ENCODE measurements around the gene GNAS.

Gene GNAS

DNA sequence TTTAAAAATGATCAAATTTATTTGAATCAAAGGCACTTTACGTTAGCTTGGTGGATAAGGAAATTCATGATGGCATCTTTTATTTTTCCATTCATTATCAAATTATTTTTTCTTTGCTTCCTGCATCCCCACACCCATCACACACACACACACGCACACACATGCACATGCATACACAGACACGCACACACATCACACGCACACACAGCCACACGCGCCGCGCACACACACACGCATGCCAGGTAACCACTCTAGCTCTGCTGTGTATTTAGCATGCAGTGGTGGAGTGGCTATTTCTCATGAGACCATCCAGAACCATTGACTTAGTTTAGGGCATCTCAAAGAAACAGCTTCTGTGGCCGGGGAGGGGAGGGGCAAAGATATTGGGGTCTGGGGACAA lies 47.0 kb downstream of the GNAS start:
- no peak for DNase-seq

DNA sequence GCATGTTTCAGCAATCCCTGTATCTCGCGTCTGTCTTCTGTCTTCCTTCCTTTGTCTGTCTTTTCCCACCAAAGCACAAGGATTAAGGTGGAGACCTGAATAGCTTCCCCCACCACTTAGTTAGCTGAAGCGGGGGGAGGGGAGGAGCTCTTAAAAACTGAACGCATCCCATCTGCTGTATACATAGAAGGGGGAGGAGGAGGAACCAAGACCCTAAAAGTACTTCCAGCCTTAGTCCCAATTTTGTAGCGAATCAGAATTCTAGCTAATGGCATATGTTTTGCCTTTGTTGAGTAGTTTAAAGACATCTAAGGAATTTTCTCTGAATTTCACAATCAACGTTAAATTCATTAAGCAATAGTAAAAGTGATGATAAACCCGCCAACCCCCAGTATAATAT lies 47.9 kb downstream of the GNAS start:
- no peak for DNase-seq

DNA sequence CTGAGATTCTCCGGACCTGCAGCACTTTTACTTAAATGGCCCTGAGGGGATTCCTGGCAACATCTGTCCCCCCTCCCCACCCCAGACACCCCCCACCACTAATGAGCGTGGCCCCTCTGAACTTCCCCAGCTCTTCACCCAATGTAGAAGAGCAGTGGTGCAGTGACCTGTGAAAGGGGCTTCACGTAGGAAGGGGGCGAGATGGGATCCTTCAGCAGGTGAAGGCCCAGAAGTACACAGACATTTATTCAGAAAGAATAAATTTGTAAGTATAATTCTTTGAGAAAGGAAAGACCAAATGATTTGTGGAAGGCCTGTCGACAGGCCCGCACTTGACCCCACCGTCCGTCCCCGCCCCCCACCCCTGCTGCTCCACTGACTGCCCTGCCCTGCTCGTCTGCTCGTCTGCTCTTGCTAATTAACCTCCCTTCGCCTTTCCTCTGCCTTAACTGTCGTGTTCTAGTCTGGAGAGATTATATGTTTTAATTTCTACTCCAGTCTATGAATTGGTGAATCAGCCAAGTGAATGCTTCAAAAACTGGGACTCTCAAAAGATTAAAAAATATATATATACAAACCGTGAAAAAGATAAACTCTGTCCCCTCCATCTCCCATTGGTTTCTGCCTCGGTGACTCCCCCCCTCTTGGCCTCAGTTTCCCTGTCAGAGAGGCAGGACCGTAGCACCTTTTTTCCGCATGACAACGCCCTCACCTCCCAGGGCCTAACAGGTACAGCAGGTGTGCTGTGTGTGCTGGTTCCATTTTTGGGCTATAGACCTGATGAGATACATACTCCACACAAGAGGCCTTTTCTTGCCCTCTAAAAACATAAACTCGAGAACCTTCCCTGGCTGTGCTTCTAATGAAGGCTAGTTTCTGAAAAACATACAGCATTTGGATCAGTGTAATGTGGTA lies 49.2 kb downstream of the GNAS start:
- DNase-seq: no peak

DNA sequence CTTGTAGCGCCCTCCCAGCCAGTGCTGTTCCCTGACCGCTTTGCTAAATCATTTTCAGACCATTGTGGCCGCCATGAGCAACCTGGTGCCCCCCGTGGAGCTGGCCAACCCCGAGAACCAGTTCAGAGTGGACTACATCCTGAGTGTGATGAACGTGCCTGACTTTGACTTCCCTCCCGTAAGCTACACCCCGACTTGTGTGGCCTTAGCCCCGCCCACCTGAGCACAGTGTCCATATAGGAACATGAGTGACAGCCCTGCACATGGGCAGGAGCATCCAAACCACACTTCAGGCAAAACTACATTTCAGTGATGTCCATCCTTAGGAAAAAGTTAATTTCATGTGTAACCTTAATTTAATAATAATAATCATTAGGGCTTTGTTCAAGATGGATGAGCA lies 51.1 kb downstream of the GNAS start:
- DNase-seq: no peak

DNA sequence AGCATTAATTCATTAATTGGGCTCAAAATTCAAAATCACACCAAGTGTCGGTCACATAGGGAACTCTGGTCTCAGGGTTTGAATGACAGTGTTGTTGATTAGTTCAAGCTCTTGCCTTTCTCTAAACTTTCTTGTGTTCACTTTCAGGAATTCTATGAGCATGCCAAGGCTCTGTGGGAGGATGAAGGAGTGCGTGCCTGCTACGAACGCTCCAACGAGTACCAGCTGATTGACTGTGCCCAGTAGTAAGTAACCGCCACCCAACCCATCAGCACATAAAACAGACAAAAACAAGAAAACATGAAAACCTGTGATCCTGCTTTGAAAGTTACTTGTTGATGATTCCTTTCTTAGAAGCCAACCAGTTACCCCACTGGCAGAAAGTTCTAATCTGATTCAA lies 52.7 kb downstream of the GNAS start:
- DNase-seq: no peak

DNA sequence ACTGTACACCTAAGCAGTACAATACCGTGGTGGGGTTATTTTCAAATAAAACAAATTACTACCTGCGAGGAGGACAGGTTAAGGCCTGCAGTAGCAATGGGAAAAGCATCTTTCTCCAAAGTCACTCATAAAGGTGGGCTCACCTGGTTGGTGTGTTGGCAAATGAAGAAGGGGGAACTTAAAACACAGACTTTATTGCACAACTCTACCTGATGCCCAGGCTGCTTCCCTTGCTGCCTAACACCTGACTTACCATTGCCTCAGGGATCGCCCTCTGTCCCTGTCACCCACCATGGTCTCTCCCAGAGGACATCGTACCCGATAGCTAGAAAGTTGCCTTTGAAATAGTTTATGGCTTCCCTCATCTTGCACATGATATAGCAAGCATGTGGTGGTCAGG lies 53.6 kb downstream of the GNAS start:
- DNase-seq: no peak

DNA sequence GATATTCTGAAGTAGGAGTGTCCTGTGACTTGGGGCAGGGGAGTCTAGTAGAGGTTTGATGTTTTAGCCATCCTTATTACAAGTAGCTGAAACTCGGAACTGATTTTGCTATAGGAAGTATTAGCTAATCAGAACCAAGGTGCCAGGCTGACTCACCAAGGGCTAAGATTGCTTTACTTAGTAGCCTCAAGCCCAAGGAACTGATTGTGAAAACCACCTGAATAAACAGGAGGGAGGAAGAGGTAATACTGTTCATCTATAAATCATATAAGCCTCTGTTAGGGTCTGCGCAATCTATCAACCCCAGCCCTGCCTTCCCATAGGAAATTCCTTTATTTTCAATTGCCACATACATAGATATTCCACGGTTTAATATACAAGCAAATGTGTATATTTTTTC lies 54.4 kb downstream of the GNAS start:
- DNase-seq: no peak

DNA sequence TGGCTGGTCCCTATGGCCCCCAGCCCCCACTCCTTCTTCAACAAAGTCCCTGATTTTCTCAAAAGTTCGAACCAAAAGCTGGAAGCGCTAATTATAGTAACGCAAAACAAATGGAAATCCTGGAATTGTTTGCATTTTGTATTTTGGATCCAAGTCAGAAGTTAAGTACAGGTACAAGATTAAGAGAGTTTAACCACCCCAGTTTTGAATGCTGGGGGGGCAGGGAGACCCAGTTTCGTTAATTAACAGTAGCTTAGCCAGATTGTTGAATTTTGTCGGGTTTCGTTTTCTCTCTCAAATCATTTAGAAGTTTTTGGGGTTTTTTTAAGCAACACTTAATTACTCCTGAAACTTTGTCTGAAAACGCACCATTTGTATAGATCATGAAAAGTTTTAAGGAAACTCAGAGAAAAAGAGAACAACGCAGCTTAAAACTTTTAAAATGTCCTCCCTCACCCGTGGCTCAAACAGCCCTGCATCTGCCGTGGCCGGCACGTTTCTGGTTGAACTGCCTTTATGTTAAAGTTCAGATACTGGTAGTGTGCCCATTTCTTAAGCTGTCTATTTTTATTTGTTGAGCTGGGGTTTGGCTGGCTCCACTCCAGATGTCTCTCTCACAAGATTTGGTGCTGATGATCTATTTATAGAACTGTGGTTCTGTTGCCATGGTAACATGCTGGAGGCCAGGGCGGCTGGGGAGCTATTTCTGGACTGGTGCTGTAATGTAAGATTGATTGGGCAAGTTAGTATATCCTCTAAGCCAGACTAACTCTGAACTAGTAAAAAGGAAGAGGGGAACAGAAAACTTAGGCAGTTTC lies 55.0 kb downstream of the GNAS start:
- peak in 12 of 14 donors; percentile 24 to 86 (median 52) for DNase-seq

DNA sequence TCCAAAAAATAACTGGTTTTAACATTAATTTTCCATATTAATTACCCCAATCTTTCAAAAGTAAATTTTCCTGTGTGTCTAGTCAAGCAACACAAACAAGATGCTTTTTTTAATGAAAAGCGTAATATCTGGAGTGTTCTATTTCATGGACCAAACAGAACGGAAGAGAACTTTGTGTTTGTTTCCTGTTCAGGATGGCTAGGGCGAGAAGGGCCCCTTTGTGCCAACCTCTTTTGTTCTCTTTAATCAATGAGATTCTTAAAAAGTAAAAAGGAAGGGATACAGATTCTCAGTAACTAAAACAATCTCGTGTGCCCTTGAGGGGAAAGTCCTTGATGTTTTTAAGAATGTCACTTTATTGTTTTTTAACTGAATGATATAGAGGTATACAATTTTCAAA lies 55.7 kb downstream of the GNAS start:
- DNase-seq: no peak

DNA sequence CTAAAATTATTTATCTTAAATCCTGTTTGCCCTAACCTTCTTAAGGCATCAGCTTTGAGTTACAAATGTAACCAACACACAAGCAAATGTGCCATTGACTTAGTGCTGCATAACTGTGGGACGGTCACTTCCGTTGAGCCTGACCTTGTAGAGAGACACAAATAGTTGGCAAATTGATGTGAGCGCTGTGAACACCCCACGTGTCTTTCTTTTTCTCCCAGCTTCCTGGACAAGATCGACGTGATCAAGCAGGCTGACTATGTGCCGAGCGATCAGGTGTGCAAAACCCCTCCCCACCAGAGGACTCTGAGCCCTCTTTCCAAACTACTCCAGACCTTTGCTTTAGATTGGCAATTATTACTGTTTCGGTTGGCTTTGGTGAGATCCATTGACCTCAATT lies 56.4 kb downstream of the GNAS start:
- DNase-seq: no peak

DNA sequence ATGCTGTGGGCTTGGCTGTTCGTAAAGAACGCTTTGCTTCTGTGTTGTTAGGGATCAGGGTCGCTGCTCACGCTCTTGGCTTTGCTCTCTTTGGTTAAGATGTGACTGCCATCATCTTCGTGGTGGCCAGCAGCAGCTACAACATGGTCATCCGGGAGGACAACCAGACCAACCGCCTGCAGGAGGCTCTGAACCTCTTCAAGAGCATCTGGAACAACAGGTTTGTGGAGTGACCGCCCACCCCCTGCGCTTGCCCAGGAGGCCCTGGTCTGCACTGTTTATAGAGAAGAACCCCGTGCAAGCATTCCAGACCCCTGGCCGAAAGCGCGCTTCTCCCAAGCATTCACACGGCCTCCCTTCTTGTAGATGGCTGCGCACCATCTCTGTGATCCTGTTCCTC lies 57.1 kb downstream of the GNAS start:
- no peak for DNase-seq

DNA sequence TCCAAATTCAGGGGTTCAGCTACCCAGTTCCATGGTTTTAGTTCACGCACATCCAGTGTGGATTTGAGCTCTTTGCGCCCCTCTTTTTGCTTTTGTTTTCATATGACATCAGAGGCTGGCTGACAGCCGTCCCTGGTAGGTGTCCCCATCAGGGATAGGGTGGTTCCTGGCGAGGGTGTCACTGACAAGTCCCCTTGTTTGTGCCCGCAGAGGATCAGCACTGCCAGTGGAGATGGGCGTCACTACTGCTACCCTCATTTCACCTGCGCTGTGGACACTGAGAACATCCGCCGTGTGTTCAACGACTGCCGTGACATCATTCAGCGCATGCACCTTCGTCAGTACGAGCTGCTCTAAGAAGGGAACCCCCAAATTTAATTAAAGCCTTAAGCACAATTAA lies 58.0 kb downstream of the GNAS start:
- no peak for DNase-seq

DNA sequence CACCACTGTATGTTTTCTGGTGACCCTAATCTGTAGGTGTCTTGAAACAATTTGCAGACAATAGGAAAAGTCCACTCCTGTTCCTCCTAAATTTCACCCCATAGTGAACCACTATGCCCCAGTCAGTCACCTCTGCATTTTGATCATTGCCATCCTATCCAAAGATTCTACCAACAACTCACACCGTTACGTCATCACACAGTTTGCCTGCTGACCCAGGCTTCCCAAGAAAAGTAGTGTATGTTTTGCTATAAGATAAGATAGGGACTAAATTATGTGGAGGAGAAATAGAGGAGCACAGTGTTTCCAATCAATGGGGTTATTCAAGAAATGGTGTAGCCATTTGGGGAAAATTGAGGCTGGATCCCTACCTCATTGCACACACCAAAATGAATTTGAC lies 58.8 kb downstream of the GNAS start:
- DNase-seq: no peak

DNA sequence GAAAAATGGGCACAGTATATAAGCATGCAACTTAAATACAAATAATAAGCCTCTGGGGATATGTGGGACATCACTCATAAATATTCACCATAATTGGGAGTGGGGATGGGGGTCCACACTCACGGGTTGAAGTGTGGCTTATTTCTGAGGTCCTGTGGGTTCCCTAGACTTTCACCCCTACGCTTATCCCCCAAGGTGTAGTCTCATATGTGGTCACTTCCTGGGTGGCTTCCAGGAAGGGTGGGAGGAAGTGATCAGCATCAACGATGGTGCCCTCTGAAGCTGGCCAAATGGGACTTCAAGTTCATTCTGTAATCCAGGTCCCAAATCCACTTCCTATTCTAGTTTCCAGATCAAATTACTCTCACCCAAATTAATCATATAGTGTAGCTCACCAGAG lies 59.5 kb downstream of the GNAS start:
- no peak for DNase-seq

DNA sequence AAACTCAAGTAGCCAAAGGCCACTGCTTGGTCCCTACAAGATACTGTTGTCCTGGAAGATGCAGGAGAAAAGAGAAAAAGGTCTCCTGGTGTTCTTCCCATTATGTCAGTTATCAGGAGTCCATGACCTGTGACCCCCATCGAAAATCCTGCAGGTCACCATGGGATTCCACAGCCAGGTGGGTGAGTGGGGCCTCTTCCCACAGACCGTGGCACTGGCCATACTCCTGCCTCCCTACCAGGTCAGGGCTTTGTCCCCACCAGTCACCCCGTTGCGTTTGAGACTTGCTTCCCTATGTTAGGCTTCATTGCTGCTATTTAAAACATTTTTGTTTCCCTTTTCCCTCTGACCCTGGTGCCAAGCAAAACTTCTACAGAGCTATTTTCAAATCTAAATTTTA lies 60.6 kb downstream of the GNAS start:
- no peak for DNase-seq

DNA sequence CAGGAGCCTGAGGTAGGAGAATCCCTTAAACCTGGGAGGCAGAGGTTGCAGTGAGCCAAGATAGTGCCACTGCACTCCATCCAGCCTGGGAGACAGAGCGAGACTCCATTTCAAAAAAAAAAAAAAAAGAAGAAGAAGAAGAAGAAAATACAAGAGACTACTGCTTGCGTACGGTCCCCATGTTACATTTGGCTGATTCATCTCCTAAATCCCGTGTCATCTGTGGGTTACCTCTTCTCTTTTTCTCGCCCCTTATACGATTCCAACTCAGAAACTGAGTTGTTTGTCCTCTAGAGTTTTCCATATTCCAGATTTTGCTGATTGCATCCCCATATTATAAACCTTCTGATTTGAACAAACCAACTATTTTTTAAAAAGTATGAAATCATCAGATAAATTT lies 66.1 kb downstream of the GNAS start:
- DNase-seq: no peak

DNA sequence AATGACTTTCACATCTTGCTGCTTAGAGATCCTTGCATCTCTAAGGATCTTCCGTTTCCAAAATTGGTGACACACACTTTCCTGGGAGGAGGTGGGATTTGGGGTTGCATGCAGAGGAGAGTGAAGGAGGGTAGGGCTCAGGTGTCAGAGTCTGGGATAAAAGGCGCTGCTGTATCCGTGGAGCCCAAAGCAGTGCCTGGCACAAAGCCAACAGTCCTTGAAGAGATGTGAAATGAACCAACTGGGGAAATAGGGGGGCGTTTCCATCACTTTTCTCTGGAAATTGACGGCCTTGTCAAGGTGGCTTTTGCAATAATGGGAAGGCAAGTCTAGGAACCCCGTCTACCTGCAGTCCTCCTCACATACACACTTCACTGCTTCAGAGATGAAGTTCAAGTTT lies 69.0 kb downstream of the GNAS start:
- no peak for DNase-seq

DNA sequence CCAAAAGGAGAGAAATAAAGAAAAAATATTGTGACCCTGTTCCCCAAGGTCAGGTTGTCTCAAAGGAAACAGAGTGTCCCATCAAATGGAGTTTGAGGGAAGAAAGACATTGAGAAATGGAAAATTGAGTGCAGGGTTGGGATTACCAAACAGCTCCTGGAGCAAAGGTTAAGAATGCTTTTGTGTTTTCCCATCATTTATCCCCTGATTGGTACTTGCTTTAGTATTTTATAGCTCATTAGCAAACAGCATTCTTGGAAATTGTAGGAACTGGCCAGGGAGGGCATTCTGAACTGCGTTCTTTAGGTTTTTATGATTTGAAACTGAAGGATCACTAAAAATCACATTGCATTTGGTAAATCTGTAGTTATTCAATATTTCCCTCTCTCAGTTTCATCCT lies 69.5 kb downstream of the GNAS start:
- no peak for DNase-seq

DNA sequence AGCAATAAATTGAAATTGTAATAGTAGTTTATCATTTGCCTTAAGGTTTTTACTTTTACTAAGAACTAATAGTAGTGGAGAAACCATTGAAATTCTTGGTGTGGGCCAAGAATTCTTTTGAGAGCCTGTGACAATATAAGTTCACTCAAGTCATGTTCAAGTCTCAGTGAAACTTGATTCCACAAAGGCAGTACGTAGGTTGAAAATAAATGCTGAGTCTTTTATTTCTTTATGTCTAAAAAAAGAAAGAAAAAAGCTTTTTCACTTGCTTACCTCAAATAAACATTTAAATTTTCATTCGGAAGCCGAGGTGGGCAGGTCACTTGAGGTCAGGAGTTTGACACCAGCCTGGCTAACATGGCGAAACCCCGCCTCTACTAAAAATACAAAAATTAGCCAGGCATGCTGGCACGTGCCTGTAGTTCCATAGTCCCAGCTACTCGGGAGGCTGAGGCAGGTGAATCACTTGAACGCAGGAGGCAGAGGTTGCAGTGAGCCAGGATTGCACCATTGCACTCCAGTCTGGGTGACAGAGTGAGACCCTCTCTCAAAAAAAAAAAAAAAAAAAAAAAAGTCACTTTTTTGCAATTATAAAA lies 70.7 kb downstream of the GNAS start:
- DNase-seq: no peak

DNA sequence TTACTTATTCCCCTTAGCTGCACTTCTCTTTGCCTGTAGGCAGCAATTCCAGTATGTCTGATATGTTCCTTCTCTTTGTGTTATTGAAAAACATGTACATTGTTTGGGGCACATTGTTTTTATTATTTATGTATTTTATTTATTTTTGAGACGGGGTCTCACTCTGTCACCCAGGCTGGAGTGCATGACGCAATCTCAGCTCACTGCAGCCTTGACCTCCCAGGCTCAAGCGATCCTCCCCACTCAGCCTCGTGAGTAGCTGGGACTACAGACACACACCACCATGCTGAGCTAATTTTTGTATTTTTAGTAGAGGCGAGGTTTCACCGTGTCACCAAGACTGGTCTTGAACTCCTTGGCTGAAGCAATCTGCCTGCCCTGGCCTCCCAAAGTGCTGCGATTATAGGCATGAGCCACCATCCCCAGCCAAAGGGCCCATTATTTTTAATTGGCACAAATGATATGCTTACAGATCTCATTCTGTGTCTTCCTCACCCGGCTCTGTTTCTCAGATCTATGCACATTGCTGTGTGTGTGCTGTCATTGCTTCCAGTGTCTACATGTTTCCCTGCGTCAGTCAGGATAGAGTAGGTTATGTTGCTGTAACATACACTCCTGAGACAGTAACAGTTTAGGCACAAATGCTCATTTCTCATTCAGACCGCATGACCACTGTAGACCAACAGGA lies 74.4 kb downstream of the GNAS start:
- DNase-seq: no peak

DNA sequence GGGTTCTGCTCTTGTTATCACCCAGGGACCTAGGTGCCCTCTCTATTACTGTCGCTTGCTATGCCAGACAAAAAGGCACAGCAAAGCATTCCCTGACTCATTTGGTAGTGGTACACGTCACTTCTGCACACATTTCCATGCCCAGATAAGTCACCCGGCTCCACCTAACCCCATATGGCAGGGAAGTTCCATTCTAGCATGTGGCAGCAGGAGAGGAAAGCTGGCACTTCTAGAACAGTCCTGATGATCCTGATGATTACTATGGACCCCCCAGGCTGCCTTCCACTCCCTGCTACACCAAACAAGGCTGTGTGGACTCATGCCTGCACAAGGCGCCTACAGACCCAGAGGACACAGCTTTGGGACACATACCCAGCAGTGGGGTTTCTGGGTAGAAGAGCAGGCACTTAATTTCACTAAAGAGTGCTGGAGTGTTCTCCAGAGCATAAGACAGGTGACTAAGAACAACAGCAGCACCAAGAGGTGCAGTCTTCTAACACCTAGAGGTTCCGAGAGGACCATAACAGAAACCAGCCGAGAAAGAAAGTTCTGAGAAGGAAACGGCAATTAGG lies 75.1 kb downstream of the GNAS start:
- no peak for DNase-seq

DNA sequence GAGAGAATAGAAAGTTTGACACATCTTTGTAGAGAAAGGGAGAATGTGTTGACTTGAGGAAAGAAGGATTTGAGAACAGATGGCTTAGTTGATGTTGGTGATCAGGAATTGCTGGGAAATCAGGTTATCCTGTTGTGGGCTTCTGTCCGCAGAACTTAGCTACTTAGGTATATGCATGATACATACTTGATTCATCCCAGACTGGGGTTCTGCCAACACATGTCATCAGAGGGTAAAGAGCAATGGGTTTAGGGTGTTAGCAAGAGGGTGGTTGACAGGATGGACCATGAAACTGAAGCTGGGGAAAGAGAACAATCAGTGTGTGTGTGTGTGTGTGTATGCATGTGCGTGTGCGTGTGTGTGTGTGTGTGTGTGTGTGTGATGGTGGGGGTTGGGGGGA lies 78.0 kb downstream of the GNAS start:
- no peak for DNase-seq

DNA sequence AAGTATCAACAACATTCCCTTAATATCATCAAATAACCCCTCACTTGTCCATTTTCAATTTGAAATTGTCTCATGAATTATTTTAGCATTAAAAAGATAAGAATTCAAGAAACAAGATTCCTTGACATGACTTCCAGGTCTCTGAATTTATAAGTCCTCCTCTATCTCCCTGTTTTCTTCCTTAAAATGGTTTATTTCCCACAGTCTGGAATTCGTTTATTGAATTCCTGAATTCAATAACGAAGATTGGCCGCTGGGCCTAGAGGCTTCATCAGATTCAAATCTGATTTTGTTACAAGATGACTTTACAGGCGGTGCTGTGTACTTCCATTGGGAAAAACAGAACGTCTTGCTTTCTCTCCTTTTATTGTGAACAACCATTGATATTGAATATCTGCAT lies 79.7 kb downstream of the GNAS start:
- no peak for DNase-seq

Data from C1 segment of cervical spinal cord (tissue), 14 donors.